A549 treated with AZD9567 at 1 μM for 4 hours (cell line): ENCODE data around the gene PTH2R. TPM values are rescaled to one million over a fixed set of nuclear protein-coding genes. Genes with fewer than 3 reads are reported as not detected.

Source experiments
- total RNA-seq: library from RNA; stranded (reverse); fragments of 200-300 nt; extraction: Qiagen RNA extraction; gene quantifications from 5 replicates; pipeline ENCODE4 v1.2.3, GENCODE V29; 2022; ENCODE audit not compliant: insufficient read depth

Gene PTH2R, protein sequence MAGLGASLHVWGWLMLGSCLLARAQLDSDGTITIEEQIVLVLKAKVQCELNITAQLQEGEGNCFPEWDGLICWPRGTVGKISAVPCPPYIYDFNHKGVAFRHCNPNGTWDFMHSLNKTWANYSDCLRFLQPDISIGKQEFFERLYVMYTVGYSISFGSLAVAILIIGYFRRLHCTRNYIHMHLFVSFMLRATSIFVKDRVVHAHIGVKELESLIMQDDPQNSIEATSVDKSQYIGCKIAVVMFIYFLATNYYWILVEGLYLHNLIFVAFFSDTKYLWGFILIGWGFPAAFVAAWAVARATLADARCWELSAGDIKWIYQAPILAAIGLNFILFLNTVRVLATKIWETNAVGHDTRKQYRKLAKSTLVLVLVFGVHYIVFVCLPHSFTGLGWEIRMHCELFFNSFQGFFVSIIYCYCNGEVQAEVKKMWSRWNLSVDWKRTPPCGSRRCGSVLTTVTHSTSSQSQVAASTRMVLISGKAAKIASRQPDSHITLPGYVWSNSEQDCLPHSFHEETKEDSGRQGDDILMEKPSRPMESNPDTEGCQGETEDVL
- not detected in 5 replicates for total RNA-seq

DNA sequence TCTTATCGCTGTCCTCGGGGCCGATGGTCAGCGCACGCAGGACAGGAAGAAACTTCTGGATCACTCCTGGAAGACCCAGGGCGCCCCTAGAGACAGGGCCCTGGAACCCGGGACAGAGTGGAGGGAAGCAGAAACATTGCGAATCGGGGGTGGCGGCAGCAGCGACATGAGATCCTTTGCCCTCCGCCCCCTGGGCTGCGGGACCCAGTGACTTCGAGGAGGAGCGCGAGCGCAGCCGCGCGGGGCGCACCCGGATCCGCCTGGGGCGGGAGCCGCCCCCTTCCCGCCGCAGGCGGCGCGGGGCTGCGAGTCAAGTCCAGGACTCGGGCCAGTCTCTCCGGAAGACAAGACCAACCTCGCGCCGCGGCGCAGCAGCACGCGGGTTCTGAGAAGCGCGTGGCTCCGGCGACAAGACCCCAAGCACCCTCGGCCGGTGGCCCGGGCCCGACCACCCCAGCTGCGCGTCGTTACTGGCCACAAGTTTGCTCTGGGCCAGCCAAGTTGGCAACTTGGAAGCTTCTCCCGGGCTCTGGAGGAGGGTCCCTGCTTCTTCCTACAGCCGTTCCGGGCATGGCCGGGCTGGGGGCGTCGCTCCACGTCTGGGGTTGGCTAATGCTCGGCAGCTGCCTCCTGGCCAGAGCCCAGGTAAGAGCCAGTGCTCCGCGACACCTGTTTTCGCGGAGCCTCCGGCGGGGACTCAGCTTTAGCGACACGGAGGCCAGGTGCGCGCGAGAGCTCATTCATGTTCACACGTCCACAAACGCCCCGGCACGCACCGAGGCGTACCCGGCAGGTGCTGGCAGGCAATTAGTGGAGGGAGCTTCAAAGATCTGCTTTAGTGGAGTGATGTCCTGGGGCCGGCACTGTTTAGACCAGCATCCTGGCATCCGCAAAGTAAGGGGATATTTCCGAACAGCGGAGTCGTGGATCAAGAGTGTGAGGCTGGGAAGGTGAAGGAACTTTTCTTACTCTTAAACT is at the start of gene PTH2R:
TSS of gene PTH2R (plus strand) at position 319 of the 978 bp plus-strand sequence. CDS start at position 571, 252 bp downstream.

Other genes starting within 250 kb of the PTH2R start
- gene CRYGA, start 243.2 kb upstream of the PTH2R start, total RNA-seq, result not detected in 5 replicates
- gene C2orf80, start 216.8 kb upstream of the PTH2R start, total RNA-seq, result not detected in 5 replicates
- gene IDH1, start 151.7 kb upstream of the PTH2R start, total RNA-seq, result 77.4 to 91.3 TPM (median 84.4 TPM) in 5 replicates
- gene PIKFYVE, start 140.5 kb upstream of the PTH2R start, total RNA-seq, result 4.5 to 7.0 TPM (median 6.9 TPM) in 5 replicates